Measurements from ENCODE around the gene ERBIN. TPM values are rescaled to one million over a fixed set of nuclear protein-coding genes. Genes with fewer than 3 reads are reported as not detected.

Gene ERBIN
- total and polyA plus RNA-seq, 10 of the 15 experiments (the other 5 are each of a cell fraction or from before 2014, with no cell fraction given) = 9.5 to 91.1 (median 49.4) TPM

DNA sequence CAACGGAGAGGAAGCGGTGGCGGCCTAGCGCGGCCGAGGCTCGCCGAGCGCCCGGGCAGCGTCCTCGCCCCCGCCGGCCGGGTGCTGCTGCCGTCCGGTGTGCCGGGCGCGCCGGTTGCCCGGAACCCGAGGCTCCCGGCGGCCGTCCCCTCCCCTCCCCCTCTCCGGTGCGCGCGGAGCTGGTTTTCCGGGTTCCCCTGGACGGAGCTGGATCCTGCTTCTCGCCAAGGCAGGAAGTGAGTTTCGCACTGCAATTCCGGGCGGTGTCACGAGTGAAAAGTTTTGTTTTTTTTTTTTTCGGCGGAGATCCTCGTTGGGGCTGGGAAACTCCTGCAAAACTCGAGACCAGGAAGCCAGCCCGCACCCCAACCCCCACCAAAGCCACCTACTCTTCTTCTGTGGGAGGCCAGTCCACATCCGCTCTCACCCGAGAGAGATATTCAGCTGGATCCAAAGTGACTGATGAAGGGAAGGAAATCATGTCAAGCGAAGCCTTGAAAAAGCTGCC, at the start of gene ERBIN (continued):
- no peak for TF ChIP-seq SMAD5 (IDR thresholded peaks at IDR 0.05; ENCODE audit: low read depth)
- TF ChIP-seq SPI1 (IDR thresholded peaks at IDR 0.05; ENCODE audit: borderline replicate concordance, insufficient read depth, low read depth, low read length) = peak; percentile 21; the same call in 1 of the 2 replicates
- peak; percentile 73 for TF ChIP-seq E4F1 (IDR thresholded peaks at IDR 0.05; ENCODE audit: borderline replicate concordance, partially characterized antibody)
- no peak for TF ChIP-seq REST (IDR thresholded peaks at IDR 0.05; ENCODE audit: low read depth, low read length)
- no peak for TF ChIP-seq STAT3 (IDR thresholded peaks at IDR 0.05; ENCODE audit: low read depth, low read length)
- peak; percentile 3 for TF ChIP-seq GATAD2B (conservative IDR thresholded peaks at IDR 0.05; ENCODE audit: low read depth)
- TF ChIP-seq POLR2AphosphoS2 (IDR thresholded peaks at IDR 0.05; ENCODE audit: low read depth, low read length) = no peak
- no peak for TF ChIP-seq FOS (IDR thresholded peaks at IDR 0.05; ENCODE audit: borderline replicate concordance, extremely low read depth, insufficient read length)
- TF ChIP-seq MEF2B (IDR thresholded peaks at IDR 0.05; ENCODE audit: partially characterized antibody, poor library complexity, severe bottlenecking) = no peak
- no peak for TF ChIP-seq HDAC6 (IDR thresholded peaks at IDR 0.05; ENCODE audit: unreplicated experiment)
- no peak for TF ChIP-seq PAX5 (IDR thresholded peaks at IDR 0.05; ENCODE audit: borderline replicate concordance, low read depth, low read length)
- TF ChIP-seq, protein P1, sequence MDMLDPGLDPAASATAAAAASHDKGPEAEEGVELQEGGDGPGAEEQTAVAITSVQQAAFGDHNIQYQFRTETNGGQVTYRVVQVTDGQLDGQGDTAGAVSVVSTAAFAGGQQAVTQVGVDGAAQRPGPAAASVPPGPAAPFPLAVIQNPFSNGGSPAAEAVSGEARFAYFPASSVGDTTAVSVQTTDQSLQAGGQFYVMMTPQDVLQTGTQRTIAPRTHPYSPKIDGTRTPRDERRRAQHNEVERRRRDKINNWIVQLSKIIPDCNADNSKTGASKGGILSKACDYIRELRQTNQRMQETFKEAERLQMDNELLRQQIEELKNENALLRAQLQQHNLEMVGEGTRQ (IDR thresholded peaks at IDR 0.05; ENCODE audit: borderline replicate concordance, low read depth, low read length) = no peak
- TF ChIP-seq CHD1 (IDR thresholded peaks at IDR 0.05; ENCODE audit: low read depth, low read length) = 0 out of 2 replicates have a peak, but pooled peaks have one; percentile 84
- TF ChIP-seq MXI1 (IDR thresholded peaks at IDR 0.05; ENCODE audit: low read depth, low read length) = 0 out of 2 replicates have a peak, but pooled peaks have one; percentile 49
- TF ChIP-seq E2F8 (IDR thresholded peaks at IDR 0.05; ENCODE audit: low read depth, partially characterized antibody) = peak; percentile 64
- TF ChIP-seq BMI1 (IDR thresholded peaks at IDR 0.05; ENCODE audit: borderline replicate concordance) = no peak
- TF ChIP-seq, protein P2, sequence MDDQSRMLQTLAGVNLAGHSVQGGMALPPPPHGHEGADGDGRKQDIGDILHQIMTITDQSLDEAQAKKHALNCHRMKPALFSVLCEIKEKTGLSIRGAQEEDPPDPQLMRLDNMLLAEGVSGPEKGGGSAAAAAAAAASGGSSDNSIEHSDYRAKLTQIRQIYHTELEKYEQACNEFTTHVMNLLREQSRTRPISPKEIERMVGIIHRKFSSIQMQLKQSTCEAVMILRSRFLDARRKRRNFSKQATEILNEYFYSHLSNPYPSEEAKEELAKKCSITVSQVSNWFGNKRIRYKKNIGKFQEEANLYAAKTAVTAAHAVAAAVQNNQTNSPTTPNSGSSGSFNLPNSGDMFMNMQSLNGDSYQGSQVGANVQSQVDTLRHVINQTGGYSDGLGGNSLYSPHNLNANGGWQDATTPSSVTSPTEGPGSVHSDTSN (IDR thresholded peaks at IDR 0.05; ENCODE audit: insufficient replicate concordance, low read depth, low read length) = no peak

Measured in GM12878 (cell line).